SH-SY5Y (cell line): ENCODE data around the gene LMF1.

Experiments
- GATA2 ChIP-seq: IDR thresholded peaks from 2 replicates; pipeline ENCODE4 v1.6.1; 2011; ENCODE audit warnings: mild to moderate bottlenecking, low read depth, low read length
- GATA3 ChIP-seq: IDR thresholded peaks from 2 replicates; pipeline ENCODE4 v1.6.1; 2011; ENCODE audit warnings: low read depth, mild to moderate bottlenecking, low read length, moderate library complexity

GRCh38 chr16:1006781-1007180, 36.0 kb upstream of the LMF1 start:
- TF ChIP-seq GATA2, result no peak
- TF ChIP-seq GATA3, result no peak
